ENCODE data around the gene CLCF1.

The CLCF1 gene

GRCh38 chr11:67372993-67373647, at the start of gene CLCF1:
CLCF1 (minus strand) TSS chr11:67373598; CDS start chr11:67373539, 59 bp downstream.
- DNase-seq: peak; percentile 42

DNA sequence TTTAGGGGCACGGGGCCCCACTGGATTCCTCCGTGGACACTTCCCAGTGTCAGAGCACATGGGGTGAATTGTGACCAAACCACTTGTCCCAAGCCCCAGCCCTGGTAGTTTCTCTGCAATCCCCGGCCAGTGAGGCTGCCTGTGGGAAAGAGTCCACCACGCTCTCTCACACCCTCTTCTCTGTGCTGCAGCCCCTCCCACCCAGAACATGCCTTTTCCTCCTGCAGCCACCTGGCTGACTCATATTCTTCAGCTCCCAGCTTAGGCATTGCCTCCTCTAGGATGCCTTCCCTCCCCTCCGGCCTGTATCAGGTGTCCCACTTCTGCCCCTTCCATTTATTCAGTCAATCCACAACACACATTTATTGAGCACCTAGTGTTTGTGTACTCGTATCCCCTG, 49.5 kb upstream of the CLCF1 start:
- DNase-seq: no peak

- no peak for DNase-seq
Measured at GRCh38 chr11:67421430-67422031, 48.1 kb upstream of the CLCF1 start.

GRCh38 chr11:67420646-67421429, 47.4 kb upstream of the CLCF1 start:
- DNase-seq: peak; percentile 99

DNA sequence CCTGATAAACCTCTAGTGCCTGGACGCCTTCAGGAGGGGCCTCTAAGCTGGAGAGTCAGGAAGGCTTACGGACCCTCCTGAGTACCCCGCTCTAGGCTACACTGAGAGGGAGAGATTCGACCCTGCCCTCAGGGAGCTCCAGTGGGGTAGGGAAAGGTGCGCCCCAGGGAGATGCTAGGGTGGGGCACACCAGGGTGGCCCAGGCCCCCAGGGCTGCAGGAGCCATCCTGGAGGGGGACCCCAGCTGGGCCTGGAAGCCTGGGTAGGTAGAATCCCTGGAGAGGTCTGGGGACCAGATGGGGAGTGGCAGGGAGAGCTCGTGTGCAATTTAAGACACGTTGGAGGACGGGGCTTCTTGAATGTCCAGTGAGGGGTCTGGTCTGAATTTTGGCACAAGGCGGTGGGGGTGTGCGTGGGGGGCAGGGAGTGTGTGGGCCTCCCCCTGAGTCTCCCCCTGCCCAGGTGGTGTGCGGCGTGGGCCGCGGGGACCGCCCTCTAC, 46.8 kb upstream of the CLCF1 start:
- DNase-seq: peak; percentile 1

DNA sequence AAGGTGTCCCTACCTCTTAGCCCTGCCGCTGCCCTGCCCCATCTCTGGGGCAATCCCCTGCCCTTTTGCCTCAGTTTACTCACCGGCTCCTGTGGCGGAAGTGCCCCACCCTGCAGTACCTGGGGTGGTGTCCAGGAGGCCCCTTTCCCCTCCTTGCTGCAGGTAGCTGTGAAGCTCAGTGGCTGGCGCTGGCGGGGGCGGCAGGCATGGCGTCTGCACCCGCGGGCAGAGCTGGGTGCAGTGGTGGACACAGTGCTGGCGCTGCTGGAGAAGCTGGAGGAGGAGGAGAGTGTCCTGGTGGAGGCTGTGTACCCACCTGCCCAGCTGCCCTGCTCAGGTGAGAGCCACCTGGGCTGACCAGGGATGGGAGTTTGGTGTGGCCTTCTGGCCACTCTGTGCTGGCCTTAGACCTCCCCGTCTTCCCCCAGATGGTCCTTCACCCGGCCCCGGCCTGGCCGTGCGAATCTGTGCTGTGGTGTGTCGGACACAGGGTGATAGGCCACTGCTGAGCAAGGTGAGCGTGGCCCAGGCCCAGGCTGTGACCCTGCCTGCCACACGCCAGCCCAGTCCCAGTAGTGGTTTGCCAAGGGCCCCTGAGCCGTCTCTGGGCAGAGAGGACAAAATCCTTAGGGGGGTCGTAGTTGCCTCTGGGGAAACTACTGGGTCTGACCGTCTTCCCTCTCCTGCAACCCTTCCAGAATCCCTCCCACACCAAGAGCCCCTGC, 46.1 kb upstream of the CLCF1 start:
- DNase-seq: peak; percentile 5

- DNase-seq: peak; percentile 68
Measured at GRCh38 chr11:67418476-67419281, 45.3 kb upstream of the CLCF1 start.

DNA sequence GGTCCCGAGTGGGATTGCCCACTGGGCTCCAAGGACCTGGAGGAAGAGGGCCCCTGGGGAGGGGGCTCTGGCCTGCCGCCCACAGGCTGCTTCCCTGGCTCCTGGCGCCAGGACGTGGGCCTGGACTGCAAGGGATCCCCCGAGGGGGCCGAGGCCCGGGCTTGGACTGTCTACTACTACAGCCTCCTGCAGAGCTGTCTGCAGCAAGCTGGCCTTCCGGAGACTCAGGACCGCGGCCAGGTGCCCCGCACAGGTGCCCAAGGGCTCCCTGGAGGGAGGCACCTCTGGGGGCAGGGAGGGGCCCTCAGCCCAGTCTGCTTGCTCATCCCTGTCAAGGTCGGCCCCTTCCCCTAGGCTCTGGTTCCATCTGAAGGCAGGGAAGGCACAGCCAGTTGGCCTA, 44.0 kb upstream of the CLCF1 start:
- peak; percentile 2 for DNase-seq

DNA sequence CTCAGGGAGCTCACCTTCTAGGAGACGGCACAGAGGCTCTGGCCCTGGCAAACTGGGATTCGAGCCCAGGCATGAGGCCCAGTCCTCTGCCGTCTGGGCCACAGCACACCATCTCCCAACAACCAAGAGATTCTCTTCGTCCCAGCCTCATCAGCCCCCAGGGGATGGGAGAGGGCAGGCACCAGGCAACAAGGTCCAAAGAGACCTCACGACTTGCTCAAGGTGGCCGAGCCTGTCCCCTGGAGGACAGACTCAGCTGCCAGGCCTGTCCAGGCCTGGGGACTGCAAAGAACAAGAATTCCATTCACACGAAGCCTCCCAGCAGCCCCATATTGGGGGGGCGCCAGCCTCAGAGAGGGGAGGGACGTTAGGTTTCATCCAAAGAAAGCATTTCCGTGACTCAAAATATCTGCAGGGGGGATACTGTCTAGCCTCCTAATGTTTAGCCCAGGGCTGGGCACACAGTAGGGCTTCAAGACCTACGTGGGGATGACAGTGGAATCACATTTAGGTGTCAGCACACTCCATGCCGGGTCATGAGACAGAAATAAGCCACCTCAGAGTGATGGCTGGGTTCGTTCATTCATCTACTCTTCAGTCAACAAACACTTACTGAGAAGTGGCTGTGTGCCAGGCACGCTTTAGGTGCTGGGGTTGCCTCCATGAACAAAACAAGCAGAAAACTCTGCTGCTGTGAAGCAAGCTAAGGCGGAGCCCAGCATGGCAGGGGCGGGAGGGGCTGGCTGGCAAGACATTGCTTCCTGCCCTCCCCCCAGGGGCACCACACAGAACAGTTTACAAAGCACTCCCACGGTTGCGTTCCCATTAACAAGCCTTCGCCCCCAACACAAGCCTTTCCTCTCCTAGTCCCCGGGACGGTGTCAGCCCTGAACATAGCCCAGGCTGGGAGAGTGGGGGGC, 43.3 kb upstream of the CLCF1 start:
- peak; percentile 93 for DNase-seq

DNA sequence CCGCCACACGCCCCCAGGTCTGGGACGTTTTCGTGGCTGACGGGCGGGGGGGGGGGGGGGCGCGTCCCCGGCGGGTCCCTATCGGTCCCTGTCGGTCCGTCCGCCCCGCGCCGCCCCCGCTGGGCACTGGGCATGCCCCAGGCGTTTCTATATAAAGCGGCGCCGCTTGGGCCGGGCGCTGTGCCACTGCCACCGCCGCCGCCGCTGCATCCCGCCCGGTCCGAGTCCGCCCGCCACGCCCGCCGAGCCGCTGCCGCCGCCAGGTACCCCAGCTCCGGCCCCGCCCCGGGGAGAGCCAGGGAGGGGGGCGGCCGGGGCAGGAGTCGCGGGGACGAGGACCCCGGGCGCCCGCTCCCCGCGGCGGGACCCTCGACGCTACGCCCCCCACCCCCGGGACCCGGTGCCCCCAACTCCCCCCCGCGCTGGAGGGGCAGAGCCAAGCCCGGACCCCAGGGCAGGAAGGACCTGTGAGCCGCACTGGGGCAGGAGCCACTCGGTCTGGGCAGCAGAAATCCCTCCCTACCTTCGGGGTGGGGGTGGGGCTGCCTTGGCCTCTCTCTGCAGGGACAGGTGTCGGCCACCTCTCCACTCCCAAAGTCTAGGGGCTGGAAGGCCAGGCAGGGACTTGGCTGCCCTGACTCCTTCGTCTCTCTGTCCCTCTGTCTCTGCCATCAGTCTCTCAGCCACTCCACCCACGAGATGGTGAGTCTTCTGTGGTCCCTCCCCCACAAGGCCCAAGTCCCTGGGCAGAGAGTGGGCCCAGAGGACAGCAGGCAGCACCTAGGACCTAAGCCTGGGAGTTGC, 42.3 kb upstream of the CLCF1 start, which contains the start of gene CARNS1:
CARNS1 (plus strand) TSS at position 178 of the 804 bp plus-strand sequence; CDS start at position 700, 522 bp downstream.
- peak; percentile 45 for DNase-seq

- DNase-seq: no peak
Measured at GRCh38 chr11:67413266-67413849, 40.0 kb upstream of the CLCF1 start.

- DNase-seq: no peak
Measured at GRCh38 chr11:67412495-67413179, 39.2 kb upstream of the CLCF1 start.

DNA sequence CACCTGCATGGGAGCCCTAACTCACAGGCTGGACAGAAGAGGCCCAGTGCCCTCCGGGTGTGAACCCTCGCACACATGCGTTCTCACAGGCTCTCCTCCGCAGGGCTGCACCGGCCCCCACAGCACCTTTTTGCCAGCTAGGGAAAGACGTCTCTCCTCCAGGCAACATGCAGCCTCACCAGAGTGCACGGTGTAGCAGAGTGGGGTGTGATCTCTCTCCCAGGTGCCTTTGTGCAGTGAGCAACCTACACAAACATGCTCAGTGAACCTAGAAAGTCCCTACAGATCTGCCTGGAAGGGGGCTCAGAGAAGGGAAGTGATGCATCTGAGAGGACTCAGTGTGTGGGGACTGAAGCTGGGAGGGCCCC, 38.4 kb upstream of the CLCF1 start:
- peak; percentile 29 for DNase-seq

- DNase-seq: no peak
Measured at GRCh38 chr11:67410984-67411784, 37.8 kb upstream of the CLCF1 start.

- DNase-seq: no peak
Measured at GRCh38 chr11:67410369-67410831, 37.0 kb upstream of the CLCF1 start.

DNA sequence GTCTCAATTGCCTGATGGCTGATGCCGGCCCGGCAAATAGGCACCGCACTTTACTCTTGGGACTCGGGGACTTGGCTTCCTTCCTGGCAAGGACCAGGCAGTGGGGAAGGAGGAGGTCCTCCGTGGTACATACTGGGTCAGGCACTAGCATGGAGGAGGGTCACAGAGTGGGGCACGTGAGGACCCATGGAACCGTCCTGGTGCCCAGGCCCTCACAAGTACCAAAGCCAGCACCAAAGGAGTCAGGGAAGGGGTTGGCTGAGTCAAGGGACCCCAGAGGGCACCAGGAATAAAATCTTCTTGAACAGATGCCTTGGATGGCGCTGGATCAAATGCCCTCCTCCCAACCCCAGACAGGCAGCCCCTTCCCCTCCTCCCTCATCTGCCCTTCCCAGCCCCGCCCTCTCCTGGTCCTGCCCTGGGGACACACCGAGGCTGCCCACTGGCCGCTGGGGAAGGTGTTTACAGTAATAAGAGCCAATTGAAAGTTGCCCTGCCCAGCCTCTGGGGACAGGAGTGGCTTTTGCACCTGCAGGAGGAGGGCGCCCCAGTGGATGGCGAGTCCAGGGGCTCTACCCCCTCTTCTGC, 36.5 kb upstream of the CLCF1 start:
- DNase-seq: no peak

DNA sequence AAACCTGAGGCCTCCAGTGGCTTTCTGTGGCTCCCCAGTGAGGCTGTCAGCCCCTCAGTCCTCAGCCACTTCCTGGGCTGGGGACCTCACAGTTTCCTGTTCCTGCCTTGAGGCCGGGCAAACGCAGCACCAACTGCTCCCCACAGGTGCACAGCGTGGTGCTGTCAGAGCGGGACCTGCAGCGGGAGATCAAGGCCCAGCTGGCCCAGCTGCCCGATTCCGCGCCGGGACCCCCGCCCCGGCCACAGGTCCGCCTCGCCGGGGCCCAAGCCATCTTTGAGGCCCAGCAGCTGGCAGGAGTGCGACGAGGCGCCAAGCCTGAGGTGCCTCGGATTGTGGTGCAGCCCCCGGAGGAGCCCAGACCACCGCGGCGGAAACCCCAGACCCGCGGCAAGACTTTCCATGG, 35.9 kb upstream of the CLCF1 start:
- DNase-seq: peak; percentile 85

Measured in CD4-positive, alpha-beta T cell treated with Interleukin-6 for 4 hours (primary cell).